GM23338 (cell line): ENCODE results near the gene KLHL25. TPM values are rescaled to one million over a fixed set of nuclear protein-coding genes. Genes with fewer than 3 reads are reported as not detected.

Source experiments
- ATAC-seq: fragments of 200-7000 bp; cut with Tn5 transposase; 3 replicates; pipeline ENCODE4 v1.9.1; 2020
- DNase-seq: peaks from one replicate; pipeline ENCODE4 v3.0.0-alpha.2; 2015; ENCODE audit warnings: low spot score
- H2AFZ ChIP-seq: fragments of 200-600 bp; sonication (generic); 2 replicates; pipeline ENCODE4 v1.8.0; 2016; ENCODE audit warnings: antibody characterized with exemption, mild to moderate bottlenecking, moderate library complexity
- H3F3A ChIP-seq: fragments of 200-600 bp; sonication (generic); replicated peaks from 2 replicates; pipeline ENCODE4 v1.8.0; 2017; ENCODE audit warnings: antibody characterized with exemption, mixed run types, low read depth
- H3K27ac ChIP-seq: fragments of 200-600 bp; sonication (generic); 2 replicates; pipeline ENCODE4 v1.6.1; 2016; ENCODE audit warnings: low read depth
- H3K27me3 ChIP-seq: fragments of 200-600 bp; sonication (generic); 2 replicates; pipeline ENCODE4 v1.8.0; 2016; ENCODE audit warnings: mild to moderate bottlenecking, mixed run types, moderate library complexity; ENCODE audit not compliant: insufficient read depth
- H3K36me3 ChIP-seq: fragments of 200-600 bp; sonication (generic); 2 replicates; pipeline ENCODE4 v1.8.0; 2016; ENCODE audit warnings: mild to moderate bottlenecking; ENCODE audit not compliant: insufficient read depth
- H3K4me1 ChIP-seq: fragments of 200-600 bp; sonication (generic); 2 replicates; pipeline ENCODE4 v1.8.0; 2016; ENCODE audit warnings: mild to moderate bottlenecking, moderate library complexity; ENCODE audit not compliant: insufficient read depth
- H3K4me2 ChIP-seq: fragments of 200-600 bp; sonication (generic); 2 replicates; pipeline ENCODE4 v1.7.1; 2017; ENCODE audit warnings: mixed run types
- H3K4me3 ChIP-seq: fragments of 200-600 bp; sonication (generic); 2 replicates; pipeline ENCODE4 v1.6.1; 2016; ENCODE audit warnings: mixed run types
- H3K79me2 ChIP-seq: fragments of 200-600 bp; sonication (generic); replicated peaks from 2 replicates; pipeline ENCODE4 v1.8.0; 2017; ENCODE audit warnings: mild to moderate bottlenecking; ENCODE audit not compliant: insufficient read depth
- H3K9me2 ChIP-seq: fragments of 200-600 bp; sonication (generic); 2 replicates; pipeline ENCODE4 v1.8.0; 2017; ENCODE audit not compliant: insufficient read depth
- H4K20me1 ChIP-seq: fragments of 200-600 bp; sonication (generic); replicated peaks from 2 replicates; pipeline ENCODE4 v1.8.0; 2017; ENCODE audit warnings: mild to moderate bottlenecking; ENCODE audit not compliant: insufficient read depth
- H3K27ac Mint-ChIP-seq: 2 replicates; pipeline ENCODE4 v1.8.0; 2020; ENCODE audit warnings: inconsistent platforms, mild to moderate bottlenecking, moderate library complexity, mixed read lengths
- H3K27me3 Mint-ChIP-seq: 3 replicates; pipeline ENCODE4 v1.8.0; 2022; ENCODE audit warnings: low read depth, mild to moderate bottlenecking, moderate library complexity, mixed read lengths, inconsistent platforms; ENCODE audit not compliant: insufficient read depth, poor library complexity
- H3K36me3 Mint-ChIP-seq: 3 replicates; pipeline ENCODE4 v1.8.0; 2021; ENCODE audit warnings: low read depth, mild to moderate bottlenecking, inconsistent platforms, moderate library complexity, mixed read lengths
- H3K4me1 Mint-ChIP-seq: 3 replicates; pipeline ENCODE4 v1.8.0; 2020; ENCODE audit warnings: mild to moderate bottlenecking, inconsistent platforms, mixed read lengths
- H3K4me3 Mint-ChIP-seq: 3 replicates; pipeline ENCODE4 v1.8.0; 2021; ENCODE audit warnings: moderate library complexity, mild to moderate bottlenecking, inconsistent platforms, mixed read lengths
- H3K9me3 Mint-ChIP-seq: 3 replicates; pipeline ENCODE4 v1.8.0; 2020; ENCODE audit warnings: moderate library complexity, mild to moderate bottlenecking, inconsistent platforms, mixed read lengths
- CREB1 ChIP-seq: fragments of 250-450 bp; sonication (Bioruptor Pico); IDR thresholded peaks from 2 replicates; pipeline ENCODE4 v1.5.0; 2020; ENCODE audit warnings: low read depth, mild to moderate bottlenecking, moderate library complexity
- CTCF ChIP-seq, 2 experiments: fragments of 200-600 bp in 1 of 2; sonication (generic) in 1 of 2; conservative IDR thresholded peaks; 2 replicates each; pipeline versions ENCODE4 v1.5.1 to v1.6.1; 2016 to 2017; ENCODE audit warnings: antibody characterized with exemption in 2 of 2, low read depth in 2 of 2, mild to moderate bottlenecking in 2 of 2, moderate library complexity in 1 of 2
- EZH2 ChIP-seq: fragments of 200-600 bp; sonication (generic); IDR thresholded peaks from one replicate; pipeline ENCODE4 v1.8.0; 2017; ENCODE audit warnings: antibody characterized with exemption, mild to moderate bottlenecking, low read depth; ENCODE audit not compliant: unreplicated experiment
- EZH2phosphoT487 ChIP-seq: fragments of 200-600 bp; sonication (generic); IDR thresholded peaks from one replicate; pipeline ENCODE4 v1.8.1; 2018; ENCODE audit warnings: antibody characterized with exemption; ENCODE audit not compliant: unreplicated experiment
- JUNB ChIP-seq: IDR thresholded peaks from one replicate; pipeline ENCODE4 v1.6.1; 2016; ENCODE audit warnings: antibody characterized with exemption; ENCODE audit not compliant: unreplicated experiment
- NANOG ChIP-seq: IDR thresholded peaks from 2 replicates; pipeline ENCODE4 v1.6.1; 2016; ENCODE audit warnings: antibody characterized with exemption, borderline replicate concordance
- POLR2AphosphoS5 ChIP-seq: IDR thresholded peaks from 2 replicates; pipeline ENCODE4 v1.6.1; 2016; ENCODE audit warnings: antibody characterized with exemption, low read depth
- REST ChIP-seq: IDR thresholded peaks from one replicate; pipeline ENCODE4 v1.6.1; 2018; ENCODE audit warnings: antibody characterized with exemption; ENCODE audit not compliant: unreplicated experiment
- STAT1 ChIP-seq: IDR thresholded peaks from one replicate; pipeline ENCODE4 v1.6.1; 2016; ENCODE audit warnings: antibody characterized with exemption; ENCODE audit not compliant: unreplicated experiment
- ZNF114 ChIP-seq: fragments of 250-450 bp; sonication (Bioruptor Pico); IDR thresholded peaks from 2 replicates; pipeline ENCODE4 v1.5.0; 2020; ENCODE audit warnings: mild to moderate bottlenecking, moderate library complexity
- ZNF331 ChIP-seq: fragments of 250-450 bp; sonication (Bioruptor Pico); IDR thresholded peaks from 2 replicates; pipeline ENCODE4 v1.5.0; 2020; ENCODE audit warnings: low read depth, mild to moderate bottlenecking, moderate library complexity
- polyA plus RNA-seq: library from polyadenylated mRNA; unstranded; fragments of >200 nt; fragmentation: Nextera tagmentation; extraction: Ambion mirVana; gene quantifications from 2 replicates; pipeline ENCODE4 v1.2.1, GENCODE V29; 2016
- total RNA-seq: library from RNA; depleted of rRNA; stranded (reverse); fragments of >200 nt; shearing (Covaris generic); gene quantifications from 2 replicates; pipeline ENCODE4 v1.2.3, GENCODE V29; 2014
- TF ChIP-seq, protein P1 (sequence below): fragments of 250-450 bp; sonication (Bioruptor Pico); IDR thresholded peaks from 2 replicates; pipeline ENCODE4 v1.5.0; 2020; ENCODE audit warnings: mild to moderate bottlenecking, moderate library complexity
- TF ChIP-seq, protein P2 (sequence below): IDR thresholded peaks from 2 replicates; pipeline ENCODE4 v1.6.1; 2016; ENCODE audit warnings: antibody characterized with exemption

Gene KLHL25
- total and polyA plus RNA-seq, 2 experiments from 2014 or later: 5.2 to 28.5 TPM

- H4K20me1 ChIP-seq: peaks cover 3% of the 10 kb centered on the region; the same call in 1 of the 2 replicates
- peaks cover 14% of the 10 kb centered on the region; the same call in 1 of the 2 replicates for H3K36me3 ChIP-seq
- H3K79me2 ChIP-seq: no peaks in the 10 kb centered on the region
- no peak overlapping the region for H2AFZ ChIP-seq
- no peak for ATAC-seq
- H3K36me3 Mint-ChIP-seq: peaks cover 39% of the 10 kb centered on the region
- no peaks in the 10 kb centered on the region; the same call in 2 of the 3 replicates for H3K4me1 Mint-ChIP-seq
- H3K9me2 ChIP-seq: no peaks in the 10 kb centered on the region
- H3K4me2 ChIP-seq: no peak overlapping the region
- 0 out of 2 replicates have a peak, but pooled peaks cover 7% of the 10 kb centered on the region for H3F3A ChIP-seq
- H3K4me3 Mint-ChIP-seq: no peak overlapping the region
- no peaks in the 10 kb centered on the region for H3K27me3 Mint-ChIP-seq
- no peaks in the 10 kb centered on the region for H3K27me3 ChIP-seq
- no peak overlapping the region for H3K27ac Mint-ChIP-seq
- H3K4me3 ChIP-seq: no peak overlapping the region
- H3K27ac ChIP-seq: no peak overlapping the region
- TF ChIP-seq CREB1 (CRISPR knock-in tag) (no peak), JUNB (no peak), REST (no peak), NANOG (no peak), ZNF114 (no peak), ZNF331 (no peak), EZH2 (no peak), EZH2phosphoT487 (no peak), POLR2AphosphoS5 (no peak), CTCF (conservative IDR thresholded peaks at IDR 0.05; ENCODE audit: low read depth in 2 of 2) (no peak), STAT1 (no peak)
- TF ChIP-seq, protein P1, sequence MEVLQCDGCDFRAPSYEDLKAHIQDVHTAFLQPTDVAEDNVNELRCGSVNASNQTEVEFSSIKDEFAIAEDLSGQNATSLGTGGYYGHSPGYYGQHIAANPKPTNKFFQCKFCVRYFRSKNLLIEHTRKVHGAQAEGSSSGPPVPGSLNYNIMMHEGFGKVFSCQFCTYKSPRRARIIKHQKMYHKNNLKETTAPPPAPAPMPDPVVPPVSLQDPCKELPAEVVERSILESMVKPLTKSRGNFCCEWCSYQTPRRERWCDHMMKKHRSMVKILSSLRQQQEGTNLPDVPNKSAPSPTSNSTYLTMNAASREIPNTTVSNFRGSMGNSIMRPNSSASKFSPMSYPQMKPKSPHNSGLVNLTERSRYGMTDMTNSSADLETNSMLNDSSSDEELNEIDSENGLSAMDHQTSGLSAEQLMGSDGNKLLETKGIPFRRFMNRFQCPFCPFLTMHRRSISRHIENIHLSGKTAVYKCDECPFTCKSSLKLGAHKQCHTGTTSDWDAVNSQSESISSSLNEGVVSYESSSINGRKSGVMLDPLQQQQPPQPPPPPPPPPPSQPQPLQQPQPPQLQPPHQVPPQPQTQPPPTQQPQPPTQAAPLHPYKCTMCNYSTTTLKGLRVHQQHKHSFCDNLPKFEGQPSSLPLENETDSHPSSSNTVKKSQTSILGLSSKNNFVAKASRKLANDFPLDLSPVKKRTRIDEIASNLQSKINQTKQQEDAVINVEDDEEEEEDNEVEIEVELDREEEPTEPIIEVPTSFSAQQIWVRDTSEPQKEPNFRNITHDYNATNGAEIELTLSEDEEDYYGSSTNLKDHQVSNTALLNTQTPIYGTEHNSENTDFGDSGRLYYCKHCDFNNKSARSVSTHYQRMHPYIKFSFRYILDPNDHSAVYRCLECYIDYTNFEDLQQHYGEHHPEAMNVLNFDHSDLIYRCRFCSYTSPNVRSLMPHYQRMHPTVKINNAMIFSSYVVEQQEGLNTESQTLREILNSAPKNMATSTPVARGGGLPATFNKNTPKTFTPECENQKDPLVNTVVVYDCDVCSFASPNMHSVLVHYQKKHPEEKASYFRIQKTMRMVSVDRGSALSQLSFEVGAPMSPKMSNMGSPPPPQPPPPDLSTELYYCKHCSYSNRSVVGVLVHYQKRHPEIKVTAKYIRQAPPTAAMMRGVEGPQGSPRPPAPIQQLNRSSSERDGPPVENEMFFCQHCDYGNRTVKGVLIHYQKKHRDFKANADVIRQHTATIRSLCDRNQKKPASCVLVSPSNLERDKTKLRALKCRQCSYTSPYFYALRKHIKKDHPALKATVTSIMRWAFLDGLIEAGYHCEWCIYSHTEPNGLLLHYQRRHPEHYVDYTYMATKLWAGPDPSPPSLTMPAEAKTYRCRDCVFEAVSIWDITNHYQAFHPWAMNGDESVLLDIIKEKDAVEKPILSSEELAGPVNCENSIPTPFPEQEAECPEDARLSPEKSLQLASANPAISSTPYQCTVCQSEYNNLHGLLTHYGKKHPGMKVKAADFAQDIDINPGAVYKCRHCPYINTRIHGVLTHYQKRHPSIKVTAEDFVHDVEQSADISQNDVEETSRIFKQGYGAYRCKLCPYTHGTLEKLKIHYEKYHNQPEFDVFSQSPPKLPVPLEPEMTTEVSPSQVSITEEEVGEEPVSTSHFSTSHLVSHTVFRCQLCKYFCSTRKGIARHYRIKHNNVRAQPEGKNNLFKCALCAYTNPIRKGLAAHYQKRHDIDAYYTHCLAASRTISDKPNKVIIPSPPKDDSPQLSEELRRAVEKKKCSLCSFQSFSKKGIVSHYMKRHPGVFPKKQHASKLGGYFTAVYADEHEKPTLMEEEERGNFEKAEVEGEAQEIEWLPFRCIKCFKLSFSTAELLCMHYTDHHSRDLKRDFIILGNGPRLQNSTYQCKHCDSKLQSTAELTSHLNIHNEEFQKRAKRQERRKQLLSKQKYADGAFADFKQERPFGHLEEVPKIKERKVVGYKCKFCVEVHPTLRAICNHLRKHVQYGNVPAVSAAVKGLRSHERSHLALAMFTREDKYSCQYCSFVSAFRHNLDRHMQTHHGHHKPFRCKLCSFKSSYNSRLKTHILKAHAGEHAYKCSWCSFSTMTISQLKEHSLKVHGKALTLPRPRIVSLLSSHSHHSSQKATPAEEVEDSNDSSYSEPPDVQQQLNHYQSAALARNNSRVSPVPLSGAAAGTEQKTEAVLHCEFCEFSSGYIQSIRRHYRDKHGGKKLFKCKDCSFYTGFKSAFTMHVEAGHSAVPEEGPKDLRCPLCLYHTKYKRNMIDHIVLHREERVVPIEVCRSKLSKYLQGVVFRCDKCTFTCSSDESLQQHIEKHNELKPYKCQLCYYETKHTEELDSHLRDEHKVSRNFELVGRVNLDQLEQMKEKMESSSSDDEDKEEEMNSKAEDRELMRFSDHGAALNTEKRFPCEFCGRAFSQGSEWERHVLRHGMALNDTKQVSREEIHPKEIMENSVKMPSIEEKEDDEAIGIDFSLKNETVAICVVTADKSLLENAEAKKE: no peak
- TF ChIP-seq, protein P2, sequence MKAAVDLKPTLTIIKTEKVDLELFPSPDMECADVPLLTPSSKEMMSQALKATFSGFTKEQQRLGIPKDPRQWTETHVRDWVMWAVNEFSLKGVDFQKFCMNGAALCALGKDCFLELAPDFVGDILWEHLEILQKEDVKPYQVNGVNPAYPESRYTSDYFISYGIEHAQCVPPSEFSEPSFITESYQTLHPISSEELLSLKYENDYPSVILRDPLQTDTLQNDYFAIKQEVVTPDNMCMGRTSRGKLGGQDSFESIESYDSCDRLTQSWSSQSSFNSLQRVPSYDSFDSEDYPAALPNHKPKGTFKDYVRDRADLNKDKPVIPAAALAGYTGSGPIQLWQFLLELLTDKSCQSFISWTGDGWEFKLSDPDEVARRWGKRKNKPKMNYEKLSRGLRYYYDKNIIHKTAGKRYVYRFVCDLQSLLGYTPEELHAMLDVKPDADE: no peak
- H3K9me3 Mint-ChIP-seq: 0 out of 3 replicates have a peak, but pooled peaks cover 3% of the 10 kb centered on the region
- DNase-seq: no peak
- H3K4me1 ChIP-seq: no peaks in the 10 kb centered on the region
Observed at GRCh38 chr15:85726454-85726853, 68.3 kb downstream of the KLHL25 start.
